ENCODE data around the gene ITGA8.

Gene ITGA8

DNA sequence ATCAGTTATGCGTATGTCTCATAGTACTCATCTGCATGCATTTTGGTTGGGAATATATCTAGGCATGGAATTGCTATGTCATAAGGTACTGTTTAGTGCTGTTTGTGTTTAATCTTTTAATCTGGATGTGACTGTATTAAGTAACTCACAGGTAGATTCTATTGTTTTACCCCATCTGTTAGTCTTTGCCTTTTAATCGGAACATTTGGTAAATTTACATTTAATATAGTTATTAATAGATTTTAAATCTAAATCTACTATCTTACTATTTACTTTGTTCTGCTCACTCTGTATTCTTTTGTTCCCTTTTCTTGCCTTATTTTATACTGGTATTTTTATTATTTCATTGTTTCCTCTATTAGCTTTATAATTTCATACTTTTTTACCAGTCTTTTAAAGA is 10.6 kb upstream of the ITGA8 start:
- no peak for DNase-seq

DNA sequence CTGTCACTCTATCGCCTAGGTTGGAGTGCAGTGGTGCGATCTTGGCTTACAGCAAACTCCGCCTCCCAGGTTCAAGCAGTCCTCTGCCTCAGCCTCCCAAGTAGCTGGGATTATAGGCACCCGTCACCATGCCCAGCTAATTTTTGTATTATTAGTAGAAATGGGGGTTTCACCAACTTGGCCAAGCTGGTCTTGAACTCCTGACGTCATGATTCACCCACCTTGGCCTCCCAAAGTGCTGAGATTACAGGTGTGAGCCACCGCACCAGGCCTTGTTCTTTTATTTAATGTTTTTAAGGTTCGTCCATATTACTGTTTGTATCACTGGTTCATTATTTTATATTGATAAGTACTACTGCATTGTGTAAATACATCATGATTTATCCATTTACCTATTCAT is 10.2 kb upstream of the ITGA8 start:
- DNase-seq = no peak

DNA sequence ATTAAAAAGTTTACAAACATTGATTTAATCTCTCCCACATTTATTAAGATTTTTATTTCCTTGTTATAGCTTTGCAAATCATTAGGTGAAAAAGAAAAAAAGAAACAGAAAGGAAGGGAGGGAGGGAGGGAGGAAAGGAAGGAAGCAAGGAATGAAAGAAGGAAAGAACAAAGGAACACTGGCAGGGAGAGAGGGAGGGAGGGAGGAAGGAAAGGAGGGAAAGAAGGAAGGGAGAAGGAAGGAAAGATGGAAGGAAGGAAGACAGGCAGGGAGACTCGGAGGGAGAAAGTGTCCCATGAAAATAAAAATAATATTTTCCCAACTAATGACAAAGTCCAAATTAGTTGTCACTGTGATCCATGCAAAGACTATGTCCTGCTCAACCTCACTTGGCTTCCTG is 6.3 kb upstream of the ITGA8 start:
- no peak for DNase-seq

DNA sequence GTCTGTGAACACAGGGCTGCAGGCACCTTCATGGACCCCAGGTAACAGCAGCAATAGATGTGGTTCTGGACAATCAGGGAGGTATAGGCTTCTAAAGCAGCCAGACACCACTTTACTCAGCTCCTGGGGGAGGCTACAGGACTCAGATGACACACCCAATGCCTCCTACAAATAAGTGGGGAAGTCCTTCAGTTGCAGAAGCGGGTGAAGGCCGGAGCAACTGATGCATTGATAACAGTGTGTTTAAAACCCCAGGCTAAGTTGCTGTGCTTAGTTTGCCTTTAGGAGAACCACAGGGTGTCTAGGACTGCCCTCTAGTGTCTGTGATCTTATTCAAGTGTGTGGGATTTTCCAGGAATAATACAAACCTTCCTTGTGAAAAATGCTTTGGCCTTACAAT is 5.9 kb upstream of the ITGA8 start:
- no peak for DNase-seq

DNA sequence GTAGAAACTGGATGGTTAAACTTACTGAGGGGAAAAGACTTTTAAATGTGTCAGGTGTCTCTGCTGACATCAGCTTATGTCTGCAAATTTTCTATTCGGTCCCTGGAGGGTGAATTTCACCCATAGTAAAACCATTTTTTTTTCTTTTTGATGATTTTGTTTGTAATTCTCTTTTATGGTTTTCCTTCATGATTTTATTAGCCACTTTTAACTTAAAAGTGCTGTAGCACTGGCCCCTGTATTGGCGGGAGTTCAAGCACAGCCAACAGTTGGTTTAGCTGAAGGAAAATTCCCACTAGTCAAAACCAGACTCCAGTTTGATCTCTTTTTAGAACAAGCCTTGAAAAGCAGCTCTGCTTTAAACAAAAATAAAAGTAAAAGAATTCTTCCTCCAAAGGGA is 5.0 kb upstream of the ITGA8 start:
- DNase-seq = no peak

DNA sequence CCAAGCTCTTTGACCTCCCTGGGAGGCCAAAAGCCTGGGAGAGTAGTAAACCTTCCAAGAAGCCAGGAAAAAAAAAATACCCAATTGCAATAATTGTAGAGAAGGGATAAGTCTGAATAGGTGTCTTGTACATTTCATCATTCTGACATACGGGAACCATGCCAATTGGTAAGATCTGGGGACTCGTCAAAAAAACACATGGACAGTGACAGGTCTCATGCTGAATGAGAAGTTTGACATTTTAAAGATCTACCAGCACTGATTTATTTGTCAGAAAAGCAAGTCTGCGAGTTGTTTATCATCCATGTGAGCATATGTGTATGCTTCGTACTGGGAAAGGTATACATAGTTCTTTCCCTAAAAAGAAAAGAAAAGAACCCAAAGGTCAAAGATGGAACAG is 4.1 kb upstream of the ITGA8 start:
- no peak for DNase-seq

DNA sequence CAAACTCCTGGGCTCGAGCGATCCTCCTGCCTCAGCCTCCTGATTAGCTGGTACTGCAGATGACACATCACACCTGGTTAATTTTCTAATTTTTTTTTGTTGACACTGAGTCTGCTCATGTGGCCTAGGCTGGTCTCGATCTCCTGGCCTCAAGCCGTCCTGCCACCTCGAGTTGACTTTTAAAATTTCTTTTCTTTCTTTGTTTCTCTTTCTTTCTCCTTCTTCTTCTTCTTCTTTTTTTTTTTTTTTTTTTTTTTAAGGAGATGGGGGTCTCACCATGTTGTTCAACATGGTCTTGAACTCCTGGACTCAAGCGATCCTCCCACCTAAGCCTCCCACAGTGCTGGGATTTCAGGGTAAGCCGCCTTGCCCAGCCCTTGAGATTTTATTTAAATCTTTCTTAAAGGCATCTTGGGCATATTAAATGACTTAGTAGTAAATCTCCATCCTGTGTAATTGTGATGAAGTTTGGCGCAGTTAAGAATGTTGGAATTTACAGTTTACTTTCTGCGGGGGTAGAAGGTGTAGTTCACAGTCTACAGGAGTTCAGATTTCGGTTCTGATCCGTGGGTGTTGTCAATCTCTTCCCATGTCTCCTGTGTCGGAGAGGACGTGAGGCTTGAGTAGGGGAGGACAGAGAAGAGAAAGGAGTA is 1.0 kb upstream of the ITGA8 start:
- no peak for DNase-seq

DNA sequence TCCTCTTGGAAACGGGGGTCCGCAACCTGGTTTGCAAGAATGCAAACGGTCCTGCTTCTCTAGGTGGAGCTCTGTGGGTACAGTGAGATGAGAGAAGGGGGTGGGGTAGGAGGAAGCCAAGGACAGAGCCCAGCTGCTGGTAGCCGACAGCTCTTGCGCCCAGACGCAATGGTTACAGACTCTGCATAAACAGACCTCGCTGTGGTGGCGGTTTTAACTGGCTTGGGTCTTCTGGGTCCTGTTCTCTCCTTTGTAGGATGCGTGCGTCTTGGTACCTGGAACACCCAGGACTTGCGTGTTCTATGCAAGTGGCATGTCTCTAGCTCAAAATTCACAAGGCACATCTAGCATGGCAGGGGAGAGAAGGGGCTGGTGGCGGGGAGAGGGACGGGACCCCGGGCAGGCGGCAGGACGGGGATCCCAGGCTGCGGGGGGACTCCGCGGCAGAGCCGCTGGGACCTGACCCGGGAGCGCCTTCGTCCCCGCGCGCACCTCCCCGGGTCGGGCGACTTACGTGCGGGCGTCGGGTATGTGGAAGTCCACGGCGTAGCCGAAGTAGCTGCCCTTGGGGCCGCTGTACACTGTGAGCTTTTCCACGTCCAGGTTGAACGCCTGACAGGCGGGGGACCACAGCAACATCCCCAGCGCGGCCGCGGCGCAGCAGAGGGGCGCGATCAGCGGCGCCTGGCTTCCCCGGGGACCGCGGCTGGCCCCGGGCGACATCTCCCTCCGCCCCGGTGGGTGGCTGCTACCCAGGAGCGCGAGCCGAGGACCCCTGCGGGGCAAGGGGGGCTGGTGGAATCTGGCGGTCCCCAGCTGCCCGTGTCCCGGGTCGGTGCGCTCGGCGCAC is 448 bp downstream of the ITGA8 start:
- DNase-seq = no peak

DNA sequence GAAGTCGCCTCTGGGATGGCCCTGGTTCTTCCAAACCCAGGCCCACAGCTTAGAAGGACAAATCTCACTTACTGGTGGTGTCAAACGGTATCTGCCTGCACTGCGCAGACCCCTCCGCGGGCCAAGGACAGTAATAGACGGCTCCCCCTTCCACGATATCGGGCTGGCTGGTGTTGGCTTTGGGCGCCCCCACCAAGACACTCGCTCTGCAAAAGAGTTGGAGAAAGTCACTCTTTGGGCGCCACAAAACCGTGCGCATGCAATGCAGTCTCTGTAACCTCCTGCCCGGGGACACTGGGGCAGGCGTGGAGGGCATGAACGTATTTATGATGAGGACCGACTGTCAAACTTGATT is 1.1 kb downstream of the ITGA8 start:
- DNase-seq = no peak

DNA sequence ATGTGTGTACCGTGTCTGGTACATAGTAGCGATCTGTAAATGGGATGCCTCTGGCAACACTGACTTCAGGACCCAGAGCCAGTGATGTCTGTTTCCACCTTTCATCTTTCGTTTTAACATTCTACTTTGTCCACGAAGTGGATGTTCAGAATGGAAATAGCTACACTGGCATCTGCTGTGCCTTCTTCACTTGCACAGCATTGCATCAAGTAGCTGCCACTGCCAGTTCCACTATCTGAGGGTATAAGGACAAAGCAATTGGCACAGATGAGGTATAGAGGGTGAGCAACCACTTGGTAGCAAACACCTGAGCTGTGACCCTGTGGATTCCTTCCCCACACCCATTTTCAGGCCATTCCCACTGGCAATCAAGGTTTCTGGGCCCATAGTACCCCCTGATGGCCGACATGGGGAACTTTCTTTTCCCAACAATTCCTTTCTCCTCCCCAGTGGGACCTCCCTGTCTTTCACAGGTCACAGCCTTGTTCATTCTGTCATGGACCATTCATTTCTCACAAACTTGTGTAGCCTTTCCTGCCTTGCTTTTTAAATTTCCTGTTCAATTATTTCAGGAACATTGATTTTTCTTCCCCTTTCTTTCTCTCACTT is 4.0 kb downstream of the ITGA8 start:
- no peak for DNase-seq

DNA sequence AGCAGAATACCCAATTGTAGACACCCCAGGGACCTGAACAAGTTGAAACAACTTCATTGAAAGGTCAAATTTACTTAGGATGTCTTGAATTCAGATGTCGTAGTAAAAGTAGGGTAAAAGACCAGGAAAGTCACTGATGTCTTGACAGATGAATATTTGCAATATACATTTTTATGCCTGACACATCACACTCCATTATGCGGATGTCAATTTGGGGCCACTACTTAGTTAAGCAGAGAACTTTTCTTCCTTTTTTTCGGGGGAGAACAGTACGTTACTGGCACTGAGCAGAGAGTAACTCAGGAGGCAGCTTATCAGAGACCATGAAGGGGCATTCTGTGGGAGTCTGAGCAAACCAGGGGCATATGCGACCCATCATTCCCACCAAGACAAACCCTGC is 4.9 kb downstream of the ITGA8 start:
- no peak for DNase-seq

DNA sequence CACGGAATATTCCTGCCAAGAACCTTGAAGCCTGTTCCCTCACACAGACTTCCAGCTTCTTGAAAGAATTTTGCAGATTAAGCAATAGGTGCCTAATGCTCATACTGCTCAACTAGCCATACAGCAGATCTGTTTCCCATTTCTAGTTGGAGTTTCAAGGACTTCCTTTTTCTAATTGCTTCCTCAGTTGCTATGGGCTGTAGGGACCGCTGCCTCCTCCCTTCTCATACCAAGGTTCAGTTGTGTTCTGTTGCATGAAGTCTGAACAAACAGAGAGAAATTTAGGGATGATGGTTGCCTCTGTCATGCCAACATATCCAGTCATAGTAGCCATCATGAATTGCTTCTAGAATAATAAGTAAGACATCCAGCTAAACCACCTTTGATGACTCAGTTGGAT is 6.8 kb downstream of the ITGA8 start:
- DNase-seq = no peak

DNA sequence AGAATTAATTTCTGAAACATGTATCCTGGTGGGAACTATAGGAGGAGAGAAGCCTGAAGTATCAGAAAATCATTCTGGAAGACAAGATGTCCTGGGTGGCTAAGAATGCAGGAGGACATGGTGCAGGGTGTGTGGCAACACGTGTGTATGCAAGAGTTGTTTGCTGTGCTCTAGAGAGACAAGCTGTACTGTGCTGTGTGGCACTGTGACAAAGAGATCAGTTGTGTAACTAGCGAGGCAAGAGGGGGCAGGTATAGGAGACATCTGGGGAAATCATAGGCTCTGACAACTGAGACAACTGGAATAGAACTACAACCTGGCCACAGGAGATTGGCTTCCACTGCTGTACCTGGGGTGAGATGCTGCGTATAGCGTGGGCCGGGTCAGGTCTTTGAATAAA is 9.3 kb downstream of the ITGA8 start:
- DNase-seq = no peak

DNA sequence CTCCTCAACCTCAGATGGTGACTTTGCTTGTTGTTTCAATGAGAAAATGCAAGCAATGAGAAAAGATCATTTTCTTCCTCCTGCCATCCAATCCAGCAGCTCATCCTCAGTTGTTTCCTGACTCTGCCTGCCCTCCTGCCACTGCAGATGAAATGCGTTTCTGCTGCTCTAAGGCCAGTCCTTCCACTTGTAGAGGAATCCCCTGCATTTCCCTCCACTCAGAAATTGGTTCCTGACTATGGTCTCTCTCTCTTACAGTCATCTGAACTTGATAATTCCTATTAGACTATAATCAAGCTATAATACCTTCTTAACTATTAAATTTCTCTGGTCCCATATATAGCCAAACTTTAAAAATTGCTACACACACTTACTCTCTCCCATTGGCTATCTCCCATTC is 14.4 kb downstream of the ITGA8 start:
- no peak for DNase-seq

DNA sequence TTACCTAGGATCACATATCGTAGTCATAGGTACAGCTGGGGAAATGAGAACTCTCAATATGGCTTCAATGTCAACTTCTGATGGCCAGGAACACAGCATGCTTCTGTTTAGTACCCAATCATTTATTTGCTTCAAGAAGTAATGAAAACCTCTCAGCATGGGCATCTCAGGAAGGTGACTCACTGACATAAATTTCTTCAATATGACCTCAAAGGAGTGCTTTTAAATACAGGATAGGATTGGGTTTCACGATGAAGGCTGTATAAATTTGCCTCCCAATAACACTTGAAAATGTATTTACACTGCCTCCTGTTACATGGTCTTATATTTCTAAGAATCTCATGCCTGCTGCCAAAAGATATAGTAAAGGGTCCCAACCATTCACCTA is 15.1 kb downstream of the ITGA8 start:
- no peak for DNase-seq

DNA sequence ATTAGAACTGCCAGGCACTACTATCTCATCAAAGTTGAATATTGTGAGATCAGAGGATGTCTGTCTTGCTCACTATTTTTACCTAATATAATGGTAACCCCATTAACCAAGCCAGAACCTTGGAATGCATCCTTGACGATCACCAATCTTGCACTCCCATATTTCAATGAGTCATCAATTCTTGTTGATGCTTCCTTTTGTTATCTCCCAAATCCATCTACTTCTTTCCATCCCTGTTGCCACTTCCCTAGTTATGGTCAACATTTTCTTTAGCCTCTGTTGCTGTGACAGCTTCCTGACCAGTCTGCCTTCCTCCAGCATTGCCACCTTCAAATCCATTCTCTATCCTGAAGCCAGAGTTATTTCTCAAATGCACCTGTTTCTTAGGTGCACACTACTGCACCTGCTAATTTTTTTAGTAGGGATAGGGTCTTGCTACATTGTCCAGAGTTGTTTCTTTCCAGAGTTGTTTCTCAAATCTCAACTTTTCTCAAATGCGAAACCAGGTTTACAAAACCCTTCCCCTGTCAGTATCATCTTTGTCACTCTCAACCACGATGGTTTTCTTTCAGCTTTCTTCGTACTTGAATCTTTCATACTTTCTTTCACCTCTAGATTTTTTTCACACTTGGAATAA is 15.7 kb downstream of the ITGA8 start:
- DNase-seq = no peak

DNA sequence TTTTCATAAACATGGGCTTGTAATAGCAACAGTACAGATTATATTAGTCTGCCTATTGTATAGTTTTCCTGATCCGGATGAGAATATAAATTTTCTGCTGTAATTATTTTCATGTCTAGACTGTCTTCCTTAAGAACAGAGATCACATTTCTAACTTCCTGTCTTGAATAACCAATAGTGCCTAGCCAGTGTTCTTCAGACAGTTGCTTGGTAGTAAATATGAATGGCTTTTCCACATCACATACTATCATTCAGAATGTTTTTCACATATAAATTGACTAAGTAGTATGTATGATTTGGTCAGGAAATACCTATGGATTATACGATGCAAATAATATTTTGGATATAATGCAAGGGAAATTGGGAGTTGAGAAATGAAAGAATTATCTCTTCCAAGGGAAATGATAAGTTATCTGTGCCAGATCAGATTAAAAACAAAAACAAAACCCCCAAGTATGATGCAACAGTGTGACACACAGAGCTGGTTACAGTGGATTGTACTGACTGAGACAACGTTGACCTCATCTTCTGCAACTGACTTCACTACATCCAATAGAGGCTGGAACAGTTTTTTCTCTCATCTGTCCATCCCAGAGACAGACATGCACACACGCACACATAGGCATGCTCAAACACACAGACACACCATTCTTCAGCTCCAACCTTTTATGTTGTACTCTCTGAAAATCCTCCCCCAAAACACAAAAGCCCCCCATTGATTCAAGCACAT is 16.4 kb downstream of the ITGA8 start:
- DNase-seq = no peak

DNA sequence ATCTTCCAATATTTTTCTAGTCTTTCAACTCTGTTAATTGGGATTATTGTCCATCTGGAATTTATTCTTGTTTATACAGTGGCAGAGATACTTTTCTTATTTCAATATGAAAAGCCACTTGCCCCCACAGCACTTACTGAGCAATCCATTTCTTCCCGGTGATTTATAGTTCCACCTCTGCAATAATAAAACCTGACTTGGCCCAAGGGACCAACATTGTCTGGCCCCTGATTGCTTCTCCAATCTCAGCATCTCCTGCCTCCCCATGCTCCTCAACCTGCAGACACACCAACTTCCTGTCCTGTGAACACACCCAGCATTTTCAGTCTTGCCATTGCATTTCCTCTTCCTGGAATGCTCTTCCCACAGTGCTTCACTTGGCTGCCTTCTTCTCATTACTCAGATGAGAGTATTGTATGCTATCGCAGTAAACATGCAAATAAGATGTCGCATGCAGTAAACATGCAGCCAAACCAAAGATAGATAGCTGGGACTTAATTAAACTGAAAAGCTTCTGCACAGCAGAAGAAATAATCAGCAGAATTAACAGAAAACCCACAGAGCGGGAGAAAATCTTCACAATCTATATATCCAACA is 19.5 kb downstream of the ITGA8 start:
- no peak for DNase-seq

DNA sequence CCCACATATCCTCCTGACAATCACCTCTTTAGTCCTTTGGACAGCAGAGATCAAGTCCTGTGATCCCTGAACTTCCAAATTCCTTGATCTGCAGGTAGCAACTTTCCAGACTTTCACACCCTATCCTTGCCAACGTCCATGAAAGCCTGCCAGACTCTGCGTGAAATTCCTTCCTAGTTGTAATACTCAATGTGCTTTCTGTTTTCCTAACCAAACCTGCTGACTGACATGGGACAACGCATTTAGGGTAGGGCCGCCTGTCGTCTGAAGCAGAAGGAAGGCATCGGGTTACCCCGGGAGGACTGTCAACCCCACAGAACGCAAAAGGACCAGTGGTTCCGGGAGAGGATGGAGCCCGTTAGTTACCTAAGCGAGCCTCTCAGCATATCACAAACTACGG is 23.9 kb downstream of the ITGA8 start:
- no peak for DNase-seq

DNA sequence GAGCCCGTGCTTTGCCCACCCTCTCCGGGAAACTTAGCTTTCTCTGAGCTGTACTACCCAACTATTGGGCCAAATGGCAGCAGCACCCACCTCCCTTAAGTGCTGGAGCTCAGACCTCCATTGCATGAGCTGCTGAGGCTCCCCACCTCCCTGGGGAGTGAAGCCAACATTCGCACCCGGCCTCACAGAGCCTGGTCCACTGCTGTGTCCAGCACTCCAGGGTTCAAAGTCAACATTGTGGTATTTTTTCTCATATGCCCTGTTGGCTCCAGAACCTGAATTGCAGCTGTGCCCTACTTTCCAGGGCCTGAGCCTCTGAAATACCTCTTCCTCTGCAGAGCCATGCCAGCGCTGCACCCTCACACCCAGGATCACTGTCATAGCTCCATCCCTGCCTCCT is 29.7 kb downstream of the ITGA8 start:
- no peak for DNase-seq

DNA sequence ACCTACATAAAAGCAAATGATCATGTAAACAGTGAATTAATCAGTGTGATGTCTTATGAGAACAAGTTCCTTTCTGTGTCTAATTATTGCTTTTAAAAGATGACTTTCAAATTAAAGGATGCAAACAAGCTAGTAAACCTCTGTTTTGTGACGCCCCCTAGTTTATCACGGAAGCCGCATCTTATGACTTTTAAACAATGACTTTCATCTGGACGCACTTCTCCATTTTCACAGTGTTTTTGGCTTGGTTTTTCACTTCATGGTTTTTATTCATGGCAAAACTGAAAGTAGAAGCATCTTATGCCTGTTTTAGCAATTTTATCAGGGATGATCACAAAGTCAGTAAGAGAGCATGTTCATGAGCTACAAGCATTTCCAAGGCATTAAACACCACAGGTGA is 35.0 kb downstream of the ITGA8 start:
- no peak for DNase-seq

DNA sequence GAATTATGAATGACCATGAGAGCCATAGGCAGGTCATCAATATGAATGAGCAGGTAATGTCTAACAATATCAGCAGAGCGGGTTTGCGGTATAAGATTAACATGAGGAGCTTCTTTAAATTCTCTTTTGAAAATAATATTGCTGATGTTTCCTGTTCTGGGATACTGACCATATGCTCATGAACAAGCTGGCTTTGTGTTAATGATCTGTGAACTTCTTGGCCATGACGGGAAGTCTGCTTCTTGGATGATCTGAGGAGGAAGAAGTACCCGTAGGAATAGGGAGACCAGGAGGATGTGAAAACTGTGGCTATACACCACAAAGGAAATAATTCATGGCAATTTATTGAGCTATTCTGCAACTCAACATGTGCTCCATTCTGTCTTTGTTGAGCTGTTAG is 38.6 kb downstream of the ITGA8 start:
- DNase-seq = no peak

DNA sequence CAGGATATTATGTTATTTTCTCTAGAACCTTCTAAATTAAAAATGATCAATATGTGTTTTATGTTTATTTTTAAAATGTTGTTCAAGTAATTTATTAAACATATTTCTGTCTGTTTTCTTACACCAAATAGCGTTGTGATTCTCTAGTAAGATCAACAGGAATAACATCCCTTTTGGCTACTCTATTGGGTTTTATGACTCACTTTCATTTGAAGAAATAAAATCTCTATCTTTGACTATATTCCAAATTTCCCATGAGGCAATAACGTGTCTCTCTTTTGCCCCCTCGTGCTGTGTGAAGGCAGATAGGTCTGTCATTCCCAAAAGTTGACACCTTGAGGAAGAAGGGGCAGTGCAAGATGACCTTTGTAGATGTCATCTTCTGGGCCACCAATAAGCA is 40.9 kb downstream of the ITGA8 start:
- DNase-seq = no peak

Measured in cortex of kidney (tissue), 1 donor.